Cardiac fibroblast (primary cell): Measurements from ENCODE around the gene CLDN20.
A peak's percentile ranks its signal among the peaks of the same experiment; 100 is the strongest.

Experiments
- DNase-seq, 2 donors: peaks; one replicate each; pipeline versions ENCODE4 v3.0.0 to v3.0.0-alpha.2; 2010; ENCODE audit warnings: low read depth in 2 of 2
- H3K4me3 ChIP-seq, 2 donors: replicated peaks in 1 of 2; 1 replicate in 1 of 2; 2 replicates in 1 of 2; pipeline ENCODE4 v1.5.1; 2011; ENCODE audit warnings: low read depth in 2 of 2, low read length in 2 of 2, mild to moderate bottlenecking in 2 of 2, moderate library complexity in 1 of 2
- TF ChIP-seq, protein P1 (sequence below): IDR thresholded peaks from one replicate; pipeline ENCODE4 v1.5.1; 2011; ENCODE audit warnings: low read depth, mild to moderate bottlenecking, low read length, inconsistent platforms

The CLDN20 gene

DNA sequence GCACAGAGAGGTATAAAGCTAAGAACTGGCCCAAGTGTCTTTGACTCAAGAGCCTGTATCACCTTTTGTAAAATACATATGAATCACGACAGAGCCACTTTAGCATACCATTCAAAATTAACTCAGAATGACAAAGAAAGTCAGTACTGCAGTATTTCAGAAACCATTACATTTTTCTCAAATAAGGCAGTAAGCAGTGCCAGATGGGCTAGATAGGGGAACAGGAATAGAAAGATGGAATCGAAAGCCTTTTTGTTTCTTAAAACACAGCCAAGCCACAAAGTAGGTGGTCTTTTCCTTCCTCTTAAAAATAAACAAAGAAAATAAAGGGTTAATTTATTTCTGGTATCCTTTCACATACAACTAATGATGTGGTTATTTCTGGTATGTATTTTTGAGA is 10.3 kb downstream of the CLDN20 start:
- TF ChIP-seq, protein P1, sequence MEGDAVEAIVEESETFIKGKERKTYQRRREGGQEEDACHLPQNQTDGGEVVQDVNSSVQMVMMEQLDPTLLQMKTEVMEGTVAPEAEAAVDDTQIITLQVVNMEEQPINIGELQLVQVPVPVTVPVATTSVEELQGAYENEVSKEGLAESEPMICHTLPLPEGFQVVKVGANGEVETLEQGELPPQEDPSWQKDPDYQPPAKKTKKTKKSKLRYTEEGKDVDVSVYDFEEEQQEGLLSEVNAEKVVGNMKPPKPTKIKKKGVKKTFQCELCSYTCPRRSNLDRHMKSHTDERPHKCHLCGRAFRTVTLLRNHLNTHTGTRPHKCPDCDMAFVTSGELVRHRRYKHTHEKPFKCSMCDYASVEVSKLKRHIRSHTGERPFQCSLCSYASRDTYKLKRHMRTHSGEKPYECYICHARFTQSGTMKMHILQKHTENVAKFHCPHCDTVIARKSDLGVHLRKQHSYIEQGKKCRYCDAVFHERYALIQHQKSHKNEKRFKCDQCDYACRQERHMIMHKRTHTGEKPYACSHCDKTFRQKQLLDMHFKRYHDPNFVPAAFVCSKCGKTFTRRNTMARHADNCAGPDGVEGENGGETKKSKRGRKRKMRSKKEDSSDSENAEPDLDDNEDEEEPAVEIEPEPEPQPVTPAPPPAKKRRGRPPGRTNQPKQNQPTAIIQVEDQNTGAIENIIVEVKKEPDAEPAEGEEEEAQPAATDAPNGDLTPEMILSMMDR: no peak

DNA sequence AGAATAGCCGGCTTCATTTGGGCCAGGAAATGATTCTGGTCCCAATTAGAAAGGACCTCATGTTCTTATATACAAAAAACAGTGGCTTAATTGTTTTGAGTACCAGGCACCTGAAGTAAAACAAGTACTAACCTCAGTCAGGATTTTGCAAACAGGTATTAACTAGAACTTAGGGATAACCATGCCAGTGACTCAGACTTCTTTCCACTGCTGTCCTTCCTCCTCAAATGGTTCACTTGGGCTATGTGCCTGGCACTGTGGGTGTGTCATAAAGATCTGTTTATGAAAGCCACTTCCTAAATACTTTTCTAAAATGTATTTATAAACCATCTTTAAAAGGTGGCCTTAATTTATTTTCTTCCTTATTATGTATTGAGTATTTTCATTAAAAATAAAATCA is 10.7 kb downstream of the CLDN20 start:
- TF ChIP-seq, protein P1: no peak
- DNase-seq: peak; percentile 28 to 73

More for the DNA sequence above, 10.3 kb downstream of the CLDN20 start:
- DNase-seq: peak in 1 of 2 donors; percentile 53
- no peak overlapping the region for H3K4me3 ChIP-seq

DNA sequence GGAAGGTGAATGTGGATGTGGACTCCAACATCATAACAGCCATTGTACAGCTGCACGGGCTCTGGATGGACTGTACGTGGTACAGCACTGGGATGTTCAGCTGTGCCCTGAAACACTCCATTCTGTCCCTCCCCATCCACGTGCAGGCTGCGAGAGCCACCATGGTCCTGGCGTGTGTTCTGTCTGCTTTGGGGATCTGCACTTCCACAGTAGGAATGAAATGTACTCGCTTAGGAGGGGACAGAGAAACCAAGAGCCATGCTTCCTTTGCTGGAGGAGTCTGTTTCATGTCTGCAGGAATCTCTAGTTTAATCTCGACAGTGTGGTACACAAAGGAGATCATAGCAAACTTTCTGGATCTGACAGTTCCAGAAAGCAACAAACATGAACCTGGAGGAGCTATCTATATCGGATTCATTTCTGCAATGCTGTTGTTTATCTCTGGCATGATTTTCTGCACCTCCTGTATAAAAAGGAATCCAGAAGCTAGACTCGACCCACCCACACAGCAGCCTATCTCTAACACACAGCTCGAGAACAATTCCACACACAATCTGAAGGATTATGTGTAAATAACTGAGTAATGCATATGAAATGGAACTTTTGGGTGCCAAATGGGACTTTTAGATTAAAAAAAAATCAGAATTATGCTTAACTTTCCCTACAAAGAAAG is 12.1 kb downstream of the CLDN20 start:
- DNase-seq: peak; percentile 38 to 52
- no peak overlapping the region for H3K4me3 ChIP-seq

More for the DNA sequence above, 10.7 kb downstream of the CLDN20 start:
- H3K4me3 ChIP-seq: no peak overlapping the region

DNA sequence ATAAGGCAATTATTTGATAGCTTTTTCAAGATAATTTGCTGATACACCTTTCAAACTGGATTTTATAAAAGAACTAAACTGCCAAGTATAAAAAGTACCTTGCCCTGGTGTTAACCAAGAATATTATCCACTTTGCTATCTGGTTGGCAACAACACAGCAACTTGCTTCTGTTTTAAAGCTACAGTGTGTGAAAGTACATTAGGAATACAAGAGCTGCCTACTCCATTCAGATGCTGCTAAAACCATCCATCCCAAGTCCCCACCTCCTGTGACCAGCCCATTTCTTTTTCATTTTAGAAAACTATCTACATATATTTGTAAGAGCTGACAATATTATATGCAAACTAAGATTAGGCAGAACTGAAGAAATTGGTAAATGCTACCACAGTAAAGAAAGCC is 12.8 kb downstream of the CLDN20 start:
- peak in 1 of 2 donors; percentile 18 for DNase-seq
- H3K4me3 ChIP-seq: no peak overlapping the region
- TF ChIP-seq, protein P1: no peak

More for the DNA sequence above, 12.1 kb downstream of the CLDN20 start:
- TF ChIP-seq, protein P1: no peak

DNA sequence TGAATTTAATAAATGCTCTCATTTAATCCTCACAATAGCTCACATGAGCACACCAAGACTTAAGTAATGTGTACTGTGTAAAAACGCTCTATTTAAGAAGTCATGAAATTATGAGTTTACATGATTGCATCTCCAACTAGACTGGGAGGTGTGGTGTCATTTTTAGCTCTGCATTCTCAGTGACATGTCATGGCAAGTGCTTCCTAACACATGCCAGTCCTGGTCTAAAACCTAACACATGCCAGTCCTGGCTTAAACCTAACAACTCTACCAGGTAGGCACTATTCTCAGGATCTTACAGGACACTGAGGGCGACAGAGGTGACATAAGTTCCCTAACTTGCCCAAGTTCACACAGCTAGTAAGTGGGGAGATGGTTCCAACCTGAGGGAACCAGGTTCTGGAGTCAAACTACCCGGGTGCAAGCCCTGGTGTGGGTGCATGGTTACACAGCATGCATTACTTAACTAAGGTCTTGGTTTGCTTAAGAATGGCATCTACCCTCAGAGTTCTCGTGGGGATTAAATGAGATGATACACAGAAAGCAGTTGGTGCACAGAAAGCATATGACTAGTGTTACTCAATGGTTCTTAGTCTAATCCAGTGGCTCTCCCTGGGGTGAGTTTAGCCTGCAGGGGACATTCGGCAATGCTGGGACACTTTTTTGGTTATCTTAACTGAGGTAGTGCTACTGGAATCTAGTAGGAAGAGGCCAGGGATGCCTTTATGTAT is 14.7 kb downstream of the CLDN20 start:
- TF ChIP-seq, protein P1: no peak
- no peak overlapping the region for H3K4me3 ChIP-seq
- DNase-seq: peak in 1 of 2 donors; percentile 18

DNA sequence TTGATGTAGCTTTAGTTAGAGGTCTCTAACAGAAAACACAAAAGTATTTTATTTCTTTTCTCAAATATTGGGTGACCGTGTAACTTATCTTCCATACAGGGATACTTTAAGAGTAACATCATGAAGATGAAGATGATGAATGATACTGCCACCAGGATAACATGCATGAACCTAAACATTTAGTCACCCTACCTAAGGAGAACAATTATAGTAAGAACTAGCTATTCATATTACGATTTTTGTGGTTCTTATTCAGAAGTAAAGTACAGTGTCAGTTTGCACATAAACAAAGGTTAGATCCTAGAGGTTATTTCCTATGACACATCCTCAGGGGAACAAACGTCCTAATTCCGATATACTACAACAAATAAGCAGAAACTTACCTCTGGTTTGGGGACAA is 21.0 kb downstream of the CLDN20 start:
- DNase-seq: no peak
- TF ChIP-seq, protein P1: no peak
- H3K4me3 ChIP-seq: no peak overlapping the region
